GM19463 (cell line): Measurements from ENCODE around the gene DIP2C.
"Not testable (repeated sequence)": the region's sequence is repeated elsewhere in the genome, so short reads cannot be mapped to it uniquely, and the experiment has no call there.

Experiments
- ATAC-seq: cut with Tn5 transposase; IDR thresholded peaks from one replicate; pipeline ENCODE4 v1.9.1; 2021; ENCODE audit warnings: mild to moderate bottlenecking, moderate library complexity; ENCODE audit not compliant: unreplicated experiment

The DIP2C gene

DNA sequence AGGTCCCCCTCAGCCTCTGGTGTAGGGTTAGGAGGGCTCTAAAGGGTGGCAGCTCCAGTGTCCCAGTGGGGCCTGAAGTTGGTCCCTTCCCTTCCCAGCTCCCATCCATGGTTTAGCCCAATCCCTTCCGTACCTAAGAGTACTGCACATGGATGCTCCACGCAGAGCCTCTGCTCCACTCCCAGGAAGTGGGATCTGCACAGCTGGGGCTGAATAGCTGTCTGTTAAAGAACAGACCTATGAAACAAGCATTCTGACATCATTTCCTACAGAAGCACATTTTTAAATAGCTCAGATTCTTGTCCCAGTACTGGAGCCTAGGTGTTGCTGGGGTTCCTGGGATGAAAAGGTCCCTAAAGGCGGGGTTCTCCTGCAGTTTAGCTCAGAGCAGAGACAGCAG lies 418.3 kb downstream of the DIP2C start:
- no peak for ATAC-seq

DNA sequence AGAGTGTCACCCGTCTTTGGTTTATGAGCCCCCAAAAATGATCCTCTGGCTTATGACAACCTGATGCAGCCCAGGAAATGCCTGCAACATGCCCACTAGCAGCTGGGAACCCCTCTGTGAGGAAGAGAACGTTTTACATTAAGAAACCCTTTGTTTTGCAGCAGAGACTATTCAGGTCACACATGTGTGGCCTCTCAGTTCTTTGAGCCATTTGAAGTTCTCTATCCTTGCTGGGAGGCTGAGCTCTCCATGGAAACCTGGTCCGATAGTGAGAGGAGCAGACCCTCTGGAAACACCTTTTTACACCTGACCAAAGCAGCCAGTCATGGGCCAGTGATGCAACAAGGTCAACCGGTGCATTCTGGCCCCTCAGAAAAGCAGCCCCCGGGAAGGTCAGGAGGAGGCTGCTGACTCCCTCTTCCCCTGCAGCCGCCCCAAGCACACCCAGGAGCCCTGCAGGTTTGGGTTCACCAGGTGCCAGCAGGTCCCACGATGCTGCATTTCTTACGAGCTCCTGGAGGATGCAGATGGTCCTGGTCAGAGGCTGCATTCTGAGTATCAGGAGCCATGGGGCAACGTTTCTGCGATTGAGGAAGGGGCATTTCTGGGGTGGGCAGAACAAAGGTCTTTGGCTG lies 419.9 kb downstream of the DIP2C start:
- no peak for ATAC-seq

DNA sequence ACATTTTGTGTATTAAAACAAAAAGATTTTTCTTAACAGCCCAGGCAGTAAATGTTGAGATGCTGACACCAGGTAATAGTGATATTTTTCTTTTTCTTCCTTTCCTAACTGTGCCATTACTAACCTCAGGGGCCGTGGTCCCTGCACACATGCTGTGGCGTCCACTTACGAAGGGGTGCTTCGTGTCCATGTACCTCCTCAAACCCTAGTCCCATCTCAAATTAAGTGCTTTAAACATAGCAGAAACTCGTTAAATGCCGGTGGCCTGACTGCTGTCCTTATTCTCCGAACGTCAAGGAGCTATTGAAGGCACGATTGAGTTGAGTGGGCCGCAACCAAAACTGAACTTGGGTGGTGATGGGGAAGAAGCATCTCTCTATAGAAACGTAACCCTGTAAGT lies 421.8 kb downstream of the DIP2C start:
- ATAC-seq, result no peak

- no peak for ATAC-seq
Observed at GRCh38 chr10:266974-267425, 422.5 kb downstream of the DIP2C start.

DNA sequence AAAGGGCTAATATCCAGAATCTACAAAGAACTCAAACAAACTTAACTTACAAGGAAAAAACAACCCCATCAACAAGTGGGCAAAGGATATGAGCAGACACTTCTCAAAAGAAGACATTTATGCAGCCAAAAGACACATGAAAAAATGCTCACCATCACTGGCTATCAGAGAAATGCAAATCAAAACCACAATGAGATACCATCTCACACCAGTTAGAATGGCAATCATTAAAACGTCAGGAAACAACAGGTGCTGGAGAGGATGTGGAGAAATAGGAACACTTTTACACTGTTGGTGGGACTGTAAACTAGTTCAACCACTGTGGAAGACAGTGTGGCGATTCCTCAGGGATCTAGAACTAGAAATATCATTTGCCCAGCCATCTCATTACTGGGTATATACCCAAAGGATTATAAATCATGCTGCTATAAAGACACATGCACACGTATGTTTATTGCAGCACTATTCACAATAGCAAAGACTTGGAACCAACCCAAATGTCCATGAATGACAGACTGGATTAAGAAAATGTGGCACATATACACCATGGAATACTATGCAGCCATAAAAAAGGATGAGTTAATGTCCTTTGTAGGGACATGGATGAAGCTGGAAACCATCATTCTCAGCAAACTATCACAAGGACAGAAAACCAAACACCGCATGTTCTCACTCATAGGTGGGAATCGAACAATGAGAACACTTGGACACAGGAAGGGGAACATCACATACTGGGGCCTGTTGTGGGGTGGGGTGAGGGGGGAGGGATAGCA lies 423.5 kb downstream of the DIP2C start:
- not testable (repeated sequence) for ATAC-seq

DNA sequence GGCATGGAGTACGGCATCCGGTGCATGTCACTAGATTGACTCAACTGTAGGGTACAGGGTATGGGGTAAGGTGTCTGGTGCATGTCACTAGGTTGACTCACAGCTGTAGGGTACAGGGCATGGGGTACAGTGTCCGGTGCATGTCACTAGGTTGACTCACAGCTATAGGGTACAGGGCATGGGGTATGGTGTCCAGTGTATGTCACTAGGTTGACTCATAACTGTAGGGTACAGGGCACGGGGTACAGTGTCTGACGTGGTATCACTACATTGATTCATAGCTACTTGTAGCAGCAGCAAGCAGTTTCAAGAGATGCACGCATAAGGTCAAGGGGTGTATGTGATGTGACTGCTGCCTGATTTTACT lies 424.4 kb downstream of the DIP2C start:
- not testable (repeated sequence) for ATAC-seq

DNA sequence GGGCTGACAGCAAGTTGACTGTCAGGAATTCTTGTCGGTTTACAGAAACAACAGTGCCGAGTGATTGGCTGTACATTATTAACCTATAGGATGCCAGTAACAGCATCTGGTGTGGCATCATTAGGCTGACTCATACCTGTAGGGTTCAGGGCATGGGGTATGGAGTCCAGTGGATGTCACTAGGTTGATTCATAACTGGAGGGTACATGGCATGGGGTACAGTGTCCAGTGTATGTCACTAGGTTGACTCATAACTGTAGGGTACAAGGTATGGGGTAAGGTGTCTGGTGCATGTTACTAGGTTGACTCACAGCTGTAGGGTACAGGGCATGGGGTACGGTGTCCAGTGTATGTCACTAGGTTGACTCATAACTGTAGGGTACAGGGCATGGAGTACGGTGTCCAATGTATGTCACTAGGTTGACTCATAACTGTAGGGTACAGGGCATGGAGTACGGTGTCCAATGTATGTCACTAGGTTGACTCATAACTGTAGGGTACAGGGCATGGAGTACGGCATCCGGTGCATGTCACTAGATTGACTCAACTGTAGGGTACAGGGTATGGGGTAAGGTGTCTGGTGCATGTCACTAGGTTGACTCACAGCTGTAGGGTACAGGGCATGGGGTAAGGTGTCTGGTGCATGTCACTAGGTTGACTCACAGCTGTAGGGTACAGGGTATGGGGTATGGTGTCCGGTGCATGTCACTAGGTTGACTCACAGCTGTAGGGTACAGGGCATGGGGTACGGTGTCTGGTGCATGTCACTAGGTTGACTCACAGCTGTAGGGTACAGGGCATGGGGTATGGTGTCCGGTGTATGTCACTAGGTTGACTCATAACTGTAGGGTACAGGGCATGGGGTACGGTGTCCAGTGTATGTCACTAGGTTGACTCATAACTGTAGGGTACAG lies 425.1 kb downstream of the DIP2C start:
- ATAC-seq, result not testable (repeated sequence)

GRCh38 chr10:260819-261429 lies 428.5 kb downstream of the DIP2C start:
- ATAC-seq, result no peak

DNA sequence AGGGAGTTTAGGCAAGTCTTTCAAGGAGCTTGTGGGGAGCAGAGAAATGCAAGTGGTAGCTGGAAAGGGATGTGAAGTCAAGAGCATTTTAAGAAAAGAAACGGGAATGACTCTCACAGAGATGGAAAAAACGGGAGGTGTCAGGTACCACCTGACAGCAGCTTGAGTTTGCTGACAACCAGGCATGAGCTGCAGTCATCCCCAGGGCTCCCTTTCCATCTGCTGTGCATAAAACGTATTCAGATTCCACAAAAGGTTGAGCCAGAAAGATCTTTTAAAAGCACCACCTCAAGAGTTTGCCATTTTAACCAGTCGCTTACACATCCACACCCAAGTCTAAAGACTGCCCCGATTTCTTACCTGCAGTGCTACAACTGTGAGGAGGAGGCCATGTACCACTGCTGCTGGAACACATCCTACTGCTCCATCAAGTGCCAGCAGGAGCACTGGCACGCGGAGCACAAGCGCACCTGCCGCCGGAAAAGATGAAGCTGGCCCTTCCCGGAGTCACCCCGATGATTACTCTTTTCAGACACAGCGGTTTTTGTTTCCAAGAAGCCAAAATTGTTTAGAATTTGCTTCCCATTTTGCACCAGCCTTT lies 437.4 kb downstream of the DIP2C start:
- no peak for ATAC-seq

DNA sequence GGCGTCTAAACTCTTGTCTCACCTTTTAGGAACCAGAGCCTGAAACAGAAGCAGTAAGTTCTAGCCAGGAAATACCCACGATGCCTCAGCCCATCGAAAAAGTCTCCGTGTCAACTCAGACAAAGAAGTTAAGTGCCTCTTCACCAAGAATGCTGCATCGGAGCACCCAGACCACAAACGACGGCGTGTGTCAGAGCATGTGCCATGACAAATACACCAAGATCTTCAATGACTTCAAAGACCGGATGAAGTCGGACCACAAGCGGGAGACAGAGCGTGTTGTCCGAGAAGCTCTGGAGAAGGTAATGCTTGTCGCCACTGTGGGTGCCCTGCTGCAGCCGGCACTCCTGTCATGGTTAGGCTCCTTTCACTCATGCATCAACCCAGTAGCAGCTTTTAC lies 441.2 kb downstream of the DIP2C start:
- ATAC-seq, result no peak

DNA sequence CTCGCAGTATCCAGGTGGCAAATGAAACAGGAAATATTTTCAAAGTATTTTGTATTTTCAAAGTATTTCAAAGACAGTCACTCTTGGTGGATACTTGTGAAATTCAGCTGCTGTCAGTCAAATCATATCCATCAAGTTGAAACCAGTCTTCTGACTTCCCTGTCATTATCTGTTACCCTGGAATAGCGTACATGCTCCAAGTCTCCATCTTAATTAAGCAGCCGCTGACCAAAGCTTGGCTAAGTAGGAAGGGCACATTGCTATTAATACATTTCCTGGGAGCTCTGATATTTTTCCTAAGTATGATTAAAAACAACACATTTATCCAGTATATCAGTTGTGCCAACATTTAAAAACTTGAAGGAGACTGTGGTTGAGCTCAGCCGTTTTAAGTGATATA lies 442.0 kb downstream of the DIP2C start:
- no peak for ATAC-seq

DNA sequence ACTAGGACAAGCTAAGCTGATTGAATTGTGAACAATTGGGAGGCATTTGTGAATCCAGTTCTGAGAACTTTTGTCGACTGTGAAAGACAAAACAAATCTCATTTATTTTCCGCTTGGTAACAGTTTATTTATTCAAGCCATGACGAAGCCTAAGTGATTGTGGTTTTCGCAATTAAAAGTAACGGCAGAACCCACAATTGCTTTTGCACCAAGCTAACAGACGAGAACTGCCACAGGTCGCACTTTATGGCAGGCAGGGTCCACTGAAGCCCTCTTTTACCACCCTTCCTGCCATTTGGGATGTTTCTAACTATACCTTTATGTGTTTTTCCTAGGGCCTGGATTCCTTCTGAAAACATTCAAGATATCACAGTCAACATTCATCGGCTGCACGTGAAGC lies 443.0 kb downstream of the DIP2C start:
- ATAC-seq, result no peak

DNA sequence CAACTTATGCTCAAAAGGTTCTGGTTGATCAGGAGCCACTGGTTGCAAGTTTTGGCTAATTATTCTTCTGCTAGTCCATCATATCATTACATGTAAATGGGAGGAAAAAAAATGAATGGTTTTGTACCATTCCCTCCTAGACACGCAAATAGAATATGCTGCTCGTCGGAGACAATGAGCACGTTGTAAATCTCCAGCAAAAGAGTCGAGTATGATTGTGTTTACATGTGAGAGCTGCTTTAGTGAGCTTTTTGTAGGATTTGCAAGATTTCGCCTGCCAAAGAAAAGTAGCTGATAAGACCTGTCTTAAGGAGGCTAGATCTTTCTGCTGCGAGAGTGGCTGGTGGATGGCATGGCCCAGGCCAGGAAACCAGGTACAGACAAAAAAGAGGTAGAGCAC lies 445.2 kb downstream of the DIP2C start:
- ATAC-seq, result no peak

GRCh38 chr10:241966-242643 lies 447.4 kb downstream of the DIP2C start:
- ATAC-seq, result no peak

DNA sequence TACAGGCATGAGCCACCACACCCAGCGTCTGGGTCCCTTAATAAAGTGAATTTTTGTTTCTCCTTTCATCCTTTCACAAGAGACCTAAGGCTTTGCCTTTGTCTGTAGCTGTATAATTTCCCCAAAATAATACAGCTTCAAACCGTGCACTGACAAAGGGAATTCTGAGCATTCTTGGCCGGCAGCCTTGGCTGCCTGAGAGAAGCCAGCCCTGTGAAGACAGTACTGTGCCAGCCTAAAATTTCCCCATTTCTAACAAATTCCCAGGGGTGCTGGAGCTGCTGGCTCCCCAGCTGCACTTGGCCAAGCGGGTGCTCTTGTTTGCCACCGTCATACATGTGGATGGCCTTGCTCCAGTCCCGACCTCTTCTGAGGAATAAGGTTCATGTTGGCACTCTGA lies 448.0 kb downstream of the DIP2C start:
- ATAC-seq, result no peak

DNA sequence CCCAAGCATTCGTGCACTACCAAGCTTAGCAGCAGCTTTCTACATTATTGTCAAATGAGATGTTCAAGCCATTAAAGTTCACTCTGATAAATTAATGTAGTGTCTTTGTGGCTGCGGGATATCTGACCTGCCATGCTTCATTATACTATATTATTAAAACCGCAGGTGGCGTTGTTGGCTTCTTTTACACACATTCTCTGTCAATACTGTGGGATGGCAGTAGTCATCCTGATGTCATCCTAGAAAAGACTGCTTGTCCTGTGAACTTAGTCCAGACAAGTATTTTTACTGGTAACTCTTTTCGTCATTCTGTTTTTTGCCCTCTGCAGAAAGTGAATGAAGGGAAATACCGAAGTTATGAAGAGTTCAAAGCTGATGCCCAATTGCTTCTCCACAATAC lies 450.4 kb downstream of the DIP2C start:
- ATAC-seq, result no peak

- ATAC-seq, result no peak
Observed at GRCh38 chr10:235915-236314, 453.6 kb downstream of the DIP2C start.

DNA sequence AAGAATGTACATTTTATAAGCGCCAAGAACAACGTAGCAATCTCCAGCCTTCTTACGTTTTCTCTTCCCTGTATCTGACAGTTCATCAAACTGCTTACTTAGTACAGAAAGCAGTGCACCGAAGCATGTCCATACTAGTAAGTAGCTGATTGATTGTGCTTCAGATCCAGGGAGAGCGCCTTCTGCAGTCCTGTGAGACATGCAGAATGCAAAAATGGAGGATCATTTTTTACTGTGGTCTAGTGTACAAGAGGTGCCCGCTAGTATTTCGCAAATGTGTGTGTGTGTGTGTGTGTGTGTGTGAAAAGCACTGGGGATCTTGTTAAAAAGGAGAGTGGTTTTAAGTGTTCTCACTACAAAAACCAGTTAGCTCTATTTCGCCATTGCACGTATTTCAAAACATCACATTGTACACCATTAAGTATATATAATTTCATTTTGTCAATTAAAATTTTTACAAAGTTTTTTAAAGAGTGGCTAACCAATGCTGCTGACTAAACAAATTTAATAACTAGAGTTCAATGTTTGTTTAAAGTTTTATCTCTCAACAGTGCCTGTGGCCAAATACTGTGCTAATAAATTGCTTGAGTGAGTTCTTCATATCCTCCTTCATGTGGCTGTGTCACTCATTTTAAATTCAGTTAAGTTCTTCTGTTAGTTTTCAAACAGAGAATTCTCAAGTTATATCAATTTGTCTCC lies 454.6 kb downstream of the DIP2C start:
- no peak for ATAC-seq

DNA sequence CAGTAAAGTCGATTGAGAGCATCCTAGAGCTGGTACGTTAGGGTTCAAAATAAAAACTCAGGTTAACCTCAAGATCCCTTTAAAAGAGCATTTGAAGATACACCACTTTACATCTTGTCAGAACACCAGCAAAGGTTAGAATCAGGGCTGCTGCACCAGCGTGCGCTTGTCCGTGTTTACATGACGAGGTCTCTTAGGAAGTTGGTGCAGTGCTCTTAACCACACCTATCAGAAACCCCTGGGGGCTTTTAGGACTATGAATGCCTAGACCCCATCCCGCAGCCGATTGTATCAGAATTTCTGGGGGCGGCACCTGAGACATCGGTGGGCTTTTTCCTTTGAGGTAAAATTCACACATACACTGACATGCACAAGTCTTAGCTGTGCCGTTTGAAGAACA lies 456.6 kb downstream of the DIP2C start:
- no peak for ATAC-seq

GRCh38 chr10:232061-232460 lies 457.4 kb downstream of the DIP2C start:
- ATAC-seq, result no peak
